HCT116 (cell line): ENCODE data around the gene THSD7B. TPM values are rescaled to one million over a fixed set of nuclear protein-coding genes. Genes with fewer than 3 reads are reported as not detected.

Source experiments
- ATAC-seq: fragments of 200-7000 bp; cut with Tn5 transposase; 2 replicates; pipeline ENCODE4 v1.9.1; 2020; ENCODE audit warnings: mild to moderate bottlenecking, moderate library complexity
- BruUV-seq: library from RNA; stranded (reverse); fragments of 400-500 nt; replicated peaks from 2 replicates; lab custom pipeline; 2021; lab: Mats Ljungman, UMichigan
- CTCF ChIA-PET: fragments of 300-600 bp; sonication (Branson Sonifier 250); formaldehyde crosslinking; loops from one replicate; lab custom pipeline; 2021; ENCODE audit warnings: antibody characterized with exemption; lab: Charles Lee
- POLR2A ChIA-PET: fragments of 300-600, 350-600 bp; sonication (Branson Sonifier 250); formaldehyde crosslinking; loops from one replicate; lab custom pipeline; 2021; ENCODE audit warnings: antibody characterized with exemption; lab: Charles Lee
- RAD21 ChIA-PET, 2 experiments: fragments of 300-600 bp; sonication (Branson Sonifier 250); formaldehyde crosslinking; loops; one replicate each; lab custom pipeline; 2023; ENCODE audit warnings: low total read pairs in 2 of 2; ENCODE audit not compliant: uncharacterized antibody in 2 of 2, unreplicated experiment in 2 of 2, low non-redundant PET in 1 of 2; lab: Charles Lee
- DNase-seq: peaks from one replicate; pipeline ENCODE4 v3.0.0-alpha.2; 2010; ENCODE audit warnings: low read depth, low spot score
- H2AFZ ChIP-seq: fragments of 200-600 bp; shearing (Covaris generic), sonication (generic); 2 replicates; pipeline ENCODE4 v1.6.1; 2017; ENCODE audit warnings: low read depth, mixed run types, mixed read lengths, antibody characterized with exemption, low read length; ENCODE audit not compliant: poor library complexity, severe bottlenecking
- H3K27ac ChIP-seq: 2 replicates; pipeline ENCODE4 v1.5.1; 2012; ENCODE audit warnings: low read depth, low read length
- H3K27me3 ChIP-seq: fragments of 200-600 bp; sonication (generic); 2 replicates; pipeline ENCODE4 v1.6.1; 2016; ENCODE audit warnings: mixed run types, low read length, mixed read lengths; ENCODE audit not compliant: insufficient read depth
- H3K36me3 ChIP-seq, 2 experiments: fragments of 200-500 bp in 1 of 2; fragments of 200-600 bp in 1 of 2; sonication (Bioruptor generic) in 1 of 2; sonication (generic) in 1 of 2; 2 replicates each; pipeline versions ENCODE4 v1.5.1 to v1.6.1; 2014 to 2016; ENCODE audit warnings: low read length in 2 of 2, inconsistent platforms in 1 of 2, mixed read lengths in 1 of 2, mixed run types in 1 of 2; ENCODE audit not compliant: insufficient read depth in 2 of 2, control insufficient read depth in 1 of 2
- H3K4me1 ChIP-seq, 2 experiments: fragments of 200-600 bp in 1 of 2; sonication (generic) in 1 of 2; 2 replicates each; pipeline versions ENCODE4 v1.5.1 to v1.6.1; 2012 to 2017; ENCODE audit warnings: low read length in 2 of 2, inconsistent platforms in 1 of 2, mild to moderate bottlenecking in 1 of 2, mixed read lengths in 1 of 2, mixed run types in 1 of 2, moderate library complexity in 1 of 2; ENCODE audit not compliant: insufficient read depth in 2 of 2, control insufficient read depth in 1 of 2
- H3K4me2 ChIP-seq: fragments of 200-600 bp; sonication (generic); 2 replicates; pipeline ENCODE4 v1.6.1; 2017; ENCODE audit warnings: mixed run types, low read length, mixed read lengths
- H3K4me3 ChIP-seq, 2 experiments: fragments of 200-600 bp in 1 of 2; sonication (generic) in 1 of 2; replicated peaks in 1 of 2; 2 replicates each; pipeline ENCODE4 v1.5.1; 2011 to 2016; ENCODE audit warnings: low read length in 2 of 2, control low read depth in 1 of 2, low read depth in 1 of 2, mild to moderate bottlenecking in 1 of 2, mixed read lengths in 1 of 2, mixed run types in 1 of 2
- H3K79me2 ChIP-seq: fragments of 200-600 bp; sonication (generic); 2 replicates; pipeline ENCODE4 v1.6.1; 2017; ENCODE audit warnings: mild to moderate bottlenecking, mixed run types, low read length, moderate library complexity, mixed read lengths; ENCODE audit not compliant: insufficient read depth
- H3K9ac ChIP-seq: fragments of 200-600 bp; sonication (generic); 2 replicates; pipeline ENCODE4 v1.6.1; 2016; ENCODE audit warnings: low read length, mixed read lengths
- H3K9me2 ChIP-seq: fragments of 200-600 bp; sonication (generic), shearing (Covaris generic); 2 replicates; pipeline ENCODE4 v1.6.1; 2017; ENCODE audit warnings: mixed run types, mild to moderate bottlenecking, moderate library complexity; ENCODE audit not compliant: insufficient read depth
- H3K9me3 ChIP-seq, 2 experiments: fragments of 200-500 bp in 1 of 2; fragments of 200-600 bp in 1 of 2; sonication (Bioruptor generic) in 1 of 2; sonication (generic) in 1 of 2; 2 replicates each; pipeline ENCODE4 v1.6.1; 2014 to 2017; ENCODE audit warnings: low read length in 2 of 2, mixed read lengths in 2 of 2, inconsistent platforms in 1 of 2, low read depth in 1 of 2, mild to moderate bottlenecking in 1 of 2, mixed run types in 1 of 2, moderate library complexity in 1 of 2; ENCODE audit not compliant: control insufficient read depth in 1 of 2, insufficient read depth in 1 of 2
- H4K20me1 ChIP-seq: fragments of 200-600 bp; sonication (generic), shearing (Covaris generic); 2 replicates; pipeline ENCODE4 v1.6.1; 2017; ENCODE audit warnings: mixed run types, mild to moderate bottlenecking, moderate library complexity; ENCODE audit not compliant: insufficient read depth
- CEBPB ChIP-seq: IDR thresholded peaks from 2 replicates; pipeline ENCODE4 v1.6.1; 2012; ENCODE audit warnings: low read depth
- JUND ChIP-seq: IDR thresholded peaks from 2 replicates; pipeline ENCODE4 v1.6.1; 2012
- POLR2AphosphoS5 ChIP-seq: IDR thresholded peaks from 2 replicates; pipeline ENCODE4 v1.6.1; 2011; ENCODE audit warnings: mild to moderate bottlenecking, low read depth, low read length, moderate library complexity
- RAD21 ChIP-seq: IDR thresholded peaks from 2 replicates; pipeline ENCODE4 v1.6.1; 2012; ENCODE audit warnings: low read depth, mild to moderate bottlenecking
- SRF ChIP-seq: IDR thresholded peaks from 2 replicates; pipeline ENCODE4 v1.6.1; 2012; ENCODE audit warnings: low read depth
- ZNF274 ChIP-seq: fragments of 200-500 bp; sonication (Bioruptor generic); IDR thresholded peaks from 2 replicates; pipeline ENCODE4 v1.6.1; 2014; ENCODE audit warnings: mild to moderate bottlenecking, low read depth, low read length, inconsistent platforms
- intact Hi-C: fragments of 100-400 bp; cut with micrococcal nuclease; formaldehyde crosslinking; loops from 2 replicates; pipeline ENCODE4 v1.10.0; 2022
- total RNA-seq: library from RNA; stranded (reverse); gene quantifications from one replicate; pipeline ENCODE4 v1.2.1, GENCODE V29; 2021; ENCODE audit not compliant: unreplicated experiment
- TF ChIP-seq, protein P1 (sequence below): IDR thresholded peaks from 2 replicates; pipeline ENCODE4 v1.6.1; 2012
- TF ChIP-seq, protein P2 (sequence below): IDR thresholded peaks from 2 replicates; pipeline ENCODE4 v1.6.1; 2012
- TF ChIP-seq, protein P3 (sequence below): IDR thresholded peaks from 2 replicates; pipeline ENCODE4 v1.6.1; 2011; ENCODE audit warnings: mild to moderate bottlenecking, low read length, moderate library complexity; ENCODE audit not compliant: insufficient replicate concordance; ENCODE audit errors: extremely low read depth
- TF ChIP-seq, protein P4 (sequence below), 3 experiments: fragments of 200-600 bp in 1 of 3; sonication (generic) in 1 of 3; IDR thresholded peaks in 2 of 3; conservative IDR thresholded peaks in 1 of 3; 2 replicates each; pipeline ENCODE4 v1.5.1; 2012 to 2017; ENCODE audit warnings: low read depth in 2 of 3, low read length in 2 of 3, antibody characterized with exemption in 1 of 3, borderline replicate concordance in 1 of 3, control low read depth in 1 of 3, mild to moderate bottlenecking in 1 of 3, mixed read lengths in 1 of 3, mixed run types in 1 of 3, moderate library complexity in 1 of 3; ENCODE audit not compliant: insufficient read depth in 1 of 3
- TF ChIP-seq, protein P5 (sequence below): IDR thresholded peaks from 2 replicates; pipeline ENCODE4 v1.6.1; 2012; ENCODE audit warnings: low read depth

The THSD7B gene
- total RNA-seq, 1 experiment from 2014 or later: not detected

DNA sequence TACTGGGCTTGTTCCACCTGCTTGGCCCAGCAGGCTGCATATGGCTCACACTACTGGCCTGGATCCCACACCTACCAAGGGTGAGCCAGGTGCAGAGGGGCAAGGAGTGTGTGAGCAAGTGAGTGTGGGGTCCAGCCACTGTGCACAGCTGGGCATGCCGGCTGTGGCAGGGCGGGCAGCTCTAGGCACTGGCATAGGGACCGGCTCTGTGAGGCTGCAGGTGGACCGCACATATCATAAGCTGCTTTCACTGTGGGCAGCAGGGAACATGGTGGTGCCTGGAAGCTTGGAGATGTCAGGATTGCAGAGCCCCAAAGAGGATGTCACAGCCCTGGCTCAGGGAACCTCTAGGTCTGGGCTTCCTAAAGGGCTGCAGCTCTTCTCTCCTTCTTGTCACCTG, 154.3 kb downstream of the THSD7B start:
- DNase-seq (no peak), ATAC-seq (no peak)
- H4K20me1 ChIP-seq: no peaks in the 10 kb centered on the region
- no peak overlapping the region for H3K4me2 ChIP-seq
- H3K4me3 ChIP-seq: no peak overlapping the region
- H3K27ac ChIP-seq: no peak overlapping the region
- ChIA-PET RAD21 (no interaction called here), CTCF (no interaction called here), POLR2A (no interaction called here)
- H3K27me3 ChIP-seq: no peaks in the 10 kb centered on the region
- no peaks in the 10 kb centered on the region for H3K36me3 ChIP-seq
- H3K79me2 ChIP-seq: no peaks in the 10 kb centered on the region
- H2AFZ ChIP-seq: no peak overlapping the region
- BruUV-seq: no TSS peak
- no peaks in the 10 kb centered on the region for H3K4me1 ChIP-seq
- intact Hi-C loops: no loop called here
- no peaks in the 10 kb centered on the region for H3K9me2 ChIP-seq
- TF ChIP-seq SRF (no peak), ZNF274 (no peak)
- H3K9me3 ChIP-seq: peaks cover 0 to 8% of the 10 kb centered on the region in 2 experiments; a peak in 3 of 4 replicates
- H3K9ac ChIP-seq: no peak overlapping the region

DNA sequence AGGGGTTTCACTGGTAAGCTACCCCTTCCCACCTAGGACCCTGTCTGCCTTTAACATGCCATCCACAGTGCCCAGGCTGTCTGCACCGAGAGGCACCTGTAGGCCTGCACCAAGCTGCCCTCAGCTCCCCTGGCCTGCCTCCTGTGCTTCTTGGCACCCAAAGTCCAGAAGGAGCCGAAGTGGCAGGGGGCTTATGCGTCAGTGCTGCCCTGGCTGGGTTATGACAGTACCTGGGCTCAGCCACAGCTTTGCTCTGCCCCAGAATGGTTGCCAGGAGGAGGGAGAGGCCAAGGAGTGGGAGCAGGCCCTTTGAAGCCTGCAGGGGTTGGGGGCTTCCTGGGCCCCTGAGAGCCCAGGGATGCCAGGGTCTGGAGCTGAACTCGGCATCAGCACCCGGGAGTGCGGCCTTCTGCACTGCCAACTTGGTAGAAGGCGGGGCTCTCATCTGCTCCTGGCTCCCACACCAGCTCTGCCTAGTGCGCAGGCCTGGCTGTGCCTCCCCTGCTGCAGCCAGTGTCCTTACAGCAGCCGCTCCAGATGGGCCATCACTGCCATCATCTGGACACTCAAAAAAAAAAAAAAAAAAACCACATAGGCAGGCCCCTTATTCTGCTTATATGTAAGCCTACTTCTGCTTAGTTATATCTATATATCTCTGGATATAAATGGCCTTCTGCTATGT, 155.4 kb downstream of the THSD7B start:
- intact Hi-C loops: no loop called here
- H3K36me3 ChIP-seq: no peaks in the 10 kb centered on the region
- no peak for DNase-seq
- no TSS peak for BruUV-seq
- RAD21 ChIA-PET: no interaction called here
- no peak overlapping the region for H3K4me3 ChIP-seq
- TF ChIP-seq CEBPB (no peak), JUND (no peak), RAD21 (no peak), POLR2AphosphoS5 (no peak)
- TF ChIP-seq, protein P1, sequence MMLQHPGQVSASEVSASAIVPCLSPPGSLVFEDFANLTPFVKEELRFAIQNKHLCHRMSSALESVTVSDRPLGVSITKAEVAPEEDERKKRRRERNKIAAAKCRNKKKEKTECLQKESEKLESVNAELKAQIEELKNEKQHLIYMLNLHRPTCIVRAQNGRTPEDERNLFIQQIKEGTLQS: no peak
- TF ChIP-seq, protein P2, sequence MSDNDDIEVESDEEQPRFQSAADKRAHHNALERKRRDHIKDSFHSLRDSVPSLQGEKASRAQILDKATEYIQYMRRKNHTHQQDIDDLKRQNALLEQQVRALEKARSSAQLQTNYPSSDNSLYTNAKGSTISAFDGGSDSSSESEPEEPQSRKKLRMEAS: no peak
- TF ChIP-seq, protein P3, sequence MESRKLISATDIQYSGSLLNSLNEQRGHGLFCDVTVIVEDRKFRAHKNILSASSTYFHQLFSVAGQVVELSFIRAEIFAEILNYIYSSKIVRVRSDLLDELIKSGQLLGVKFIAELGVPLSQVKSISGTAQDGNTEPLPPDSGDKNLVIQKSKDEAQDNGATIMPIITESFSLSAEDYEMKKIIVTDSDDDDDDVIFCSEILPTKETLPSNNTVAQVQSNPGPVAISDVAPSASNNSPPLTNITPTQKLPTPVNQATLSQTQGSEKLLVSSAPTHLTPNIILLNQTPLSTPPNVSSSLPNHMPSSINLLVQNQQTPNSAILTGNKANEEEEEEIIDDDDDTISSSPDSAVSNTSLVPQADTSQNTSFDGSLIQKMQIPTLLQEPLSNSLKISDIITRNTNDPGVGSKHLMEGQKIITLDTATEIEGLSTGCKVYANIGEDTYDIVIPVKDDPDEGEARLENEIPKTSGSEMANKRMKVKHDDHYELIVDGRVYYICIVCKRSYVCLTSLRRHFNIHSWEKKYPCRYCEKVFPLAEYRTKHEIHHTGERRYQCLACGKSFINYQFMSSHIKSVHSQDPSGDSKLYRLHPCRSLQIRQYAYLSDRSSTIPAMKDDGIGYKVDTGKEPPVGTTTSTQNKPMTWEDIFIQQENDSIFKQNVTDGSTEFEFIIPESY: no peak
- TF ChIP-seq, protein P4, sequence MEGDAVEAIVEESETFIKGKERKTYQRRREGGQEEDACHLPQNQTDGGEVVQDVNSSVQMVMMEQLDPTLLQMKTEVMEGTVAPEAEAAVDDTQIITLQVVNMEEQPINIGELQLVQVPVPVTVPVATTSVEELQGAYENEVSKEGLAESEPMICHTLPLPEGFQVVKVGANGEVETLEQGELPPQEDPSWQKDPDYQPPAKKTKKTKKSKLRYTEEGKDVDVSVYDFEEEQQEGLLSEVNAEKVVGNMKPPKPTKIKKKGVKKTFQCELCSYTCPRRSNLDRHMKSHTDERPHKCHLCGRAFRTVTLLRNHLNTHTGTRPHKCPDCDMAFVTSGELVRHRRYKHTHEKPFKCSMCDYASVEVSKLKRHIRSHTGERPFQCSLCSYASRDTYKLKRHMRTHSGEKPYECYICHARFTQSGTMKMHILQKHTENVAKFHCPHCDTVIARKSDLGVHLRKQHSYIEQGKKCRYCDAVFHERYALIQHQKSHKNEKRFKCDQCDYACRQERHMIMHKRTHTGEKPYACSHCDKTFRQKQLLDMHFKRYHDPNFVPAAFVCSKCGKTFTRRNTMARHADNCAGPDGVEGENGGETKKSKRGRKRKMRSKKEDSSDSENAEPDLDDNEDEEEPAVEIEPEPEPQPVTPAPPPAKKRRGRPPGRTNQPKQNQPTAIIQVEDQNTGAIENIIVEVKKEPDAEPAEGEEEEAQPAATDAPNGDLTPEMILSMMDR (IDR thresholded peaks at IDR 0.05 in 2 of 3, conservative IDR thresholded peaks at IDR 0.05 in 1 of 3; ENCODE audit: borderline replicate concordance in 1 of 3, insufficient read depth in 1 of 3, low read depth in 2 of 3, low read length in 2 of 3): no peak
- TF ChIP-seq, protein P5, sequence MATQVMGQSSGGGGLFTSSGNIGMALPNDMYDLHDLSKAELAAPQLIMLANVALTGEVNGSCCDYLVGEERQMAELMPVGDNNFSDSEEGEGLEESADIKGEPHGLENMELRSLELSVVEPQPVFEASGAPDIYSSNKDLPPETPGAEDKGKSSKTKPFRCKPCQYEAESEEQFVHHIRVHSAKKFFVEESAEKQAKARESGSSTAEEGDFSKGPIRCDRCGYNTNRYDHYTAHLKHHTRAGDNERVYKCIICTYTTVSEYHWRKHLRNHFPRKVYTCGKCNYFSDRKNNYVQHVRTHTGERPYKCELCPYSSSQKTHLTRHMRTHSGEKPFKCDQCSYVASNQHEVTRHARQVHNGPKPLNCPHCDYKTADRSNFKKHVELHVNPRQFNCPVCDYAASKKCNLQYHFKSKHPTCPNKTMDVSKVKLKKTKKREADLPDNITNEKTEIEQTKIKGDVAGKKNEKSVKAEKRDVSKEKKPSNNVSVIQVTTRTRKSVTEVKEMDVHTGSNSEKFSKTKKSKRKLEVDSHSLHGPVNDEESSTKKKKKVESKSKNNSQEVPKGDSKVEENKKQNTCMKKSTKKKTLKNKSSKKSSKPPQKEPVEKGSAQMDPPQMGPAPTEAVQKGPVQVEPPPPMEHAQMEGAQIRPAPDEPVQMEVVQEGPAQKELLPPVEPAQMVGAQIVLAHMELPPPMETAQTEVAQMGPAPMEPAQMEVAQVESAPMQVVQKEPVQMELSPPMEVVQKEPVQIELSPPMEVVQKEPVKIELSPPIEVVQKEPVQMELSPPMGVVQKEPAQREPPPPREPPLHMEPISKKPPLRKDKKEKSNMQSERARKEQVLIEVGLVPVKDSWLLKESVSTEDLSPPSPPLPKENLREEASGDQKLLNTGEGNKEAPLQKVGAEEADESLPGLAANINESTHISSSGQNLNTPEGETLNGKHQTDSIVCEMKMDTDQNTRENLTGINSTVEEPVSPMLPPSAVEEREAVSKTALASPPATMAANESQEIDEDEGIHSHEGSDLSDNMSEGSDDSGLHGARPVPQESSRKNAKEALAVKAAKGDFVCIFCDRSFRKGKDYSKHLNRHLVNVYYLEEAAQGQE: no peak
- no peak for ATAC-seq
- H4K20me1 ChIP-seq: no peaks in the 10 kb centered on the region
- CTCF ChIA-PET: no interaction called here
- H3K4me1 ChIP-seq: no peaks in the 10 kb centered on the region
- H3K9me3 ChIP-seq: peaks cover 0 to 9% of the 10 kb centered on the region in 2 experiments; a peak in 3 of 4 replicates
- H3K27ac ChIP-seq: no peak overlapping the region
- no peaks in the 10 kb centered on the region for H3K79me2 ChIP-seq
- no peak overlapping the region for H3K4me2 ChIP-seq
- no peaks in the 10 kb centered on the region for H3K9me2 ChIP-seq
- no peak overlapping the region for H3K9ac ChIP-seq
- POLR2A ChIA-PET: no interaction called here
- H2AFZ ChIP-seq: no peak overlapping the region
- H3K27me3 ChIP-seq: no peaks in the 10 kb centered on the region
